HepG2 (cell line): ENCODE measurements around the gene GJA10.

Experiments
- CREB1 ChIP-seq, 2 experiments: fragments of 450-650 bp in 1 of 2; IDR thresholded peaks; 2 replicates each; pipeline ENCODE4 v1.6.1; 2016 to 2017; ENCODE audit warnings: control low read depth in 1 of 2, mild to moderate bottlenecking in 1 of 2, missing compliant biosample characterization in 1 of 2, missing genetic modification characterization in 1 of 2
- ETV6 ChIP-seq: sonication (generic); formaldehyde crosslinking; conservative IDR thresholded peaks from 2 replicates; pipeline ENCODE4 v1.4.0; 2020; ENCODE audit warnings: missing genetic modification reagents
- KDM5A ChIP-seq: fragments of 200-600 bp; sonication (generic); IDR thresholded peaks from 2 replicates; pipeline ENCODE4 v1.7.0; 2018; ENCODE audit warnings: antibody characterized with exemption, mild to moderate bottlenecking, low read length, borderline replicate concordance
- POLR2A ChIP-seq, 2 experiments: IDR thresholded peaks; 2 replicates each; pipeline ENCODE4 v1.6.1; 2011; ENCODE audit warnings: low read depth in 2 of 2, low read length in 2 of 2, mild to moderate bottlenecking in 1 of 2, moderate library complexity in 1 of 2; ENCODE audit not compliant: insufficient read depth in 1 of 2
- WIZ ChIP-seq: sonication (generic); formaldehyde crosslinking; IDR thresholded peaks from 2 replicates; pipeline ENCODE4 v1.5.1; 2020; ENCODE audit warnings: mild to moderate bottlenecking, missing genetic modification reagents
- ZIK1 ChIP-seq: sonication (generic); formaldehyde crosslinking; IDR thresholded peaks from 2 replicates; pipeline ENCODE4 v1.5.0; 2020; ENCODE audit warnings: mild to moderate bottlenecking, low read depth, missing genetic modification reagents, borderline replicate concordance
- ZNF143 ChIP-seq: sonication (generic); formaldehyde crosslinking; IDR thresholded peaks from 2 replicates; pipeline ENCODE4 v1.4.0; 2020; ENCODE audit warnings: missing genetic modification reagents
- ZNF660 ChIP-seq: sonication (generic); formaldehyde crosslinking; IDR thresholded peaks from 2 replicates; pipeline ENCODE4 v1.5.1; 2020; ENCODE audit warnings: mild to moderate bottlenecking, low read depth, missing genetic modification reagents, borderline replicate concordance

GRCh38 chr6:89886378-89887120 lies 7.7 kb upstream of the GJA10 start:
- TF ChIP-seq ETV6 (CRISPR knock-in tag) (no peak), ZNF660 (no peak), CREB1 (IDR thresholded peaks at IDR 0.05) (no peak), CREB1 (CRISPR knock-in tag; IDR thresholded peaks at IDR 0.05) (no peak), ZIK1 (CRISPR knock-in tag) (no peak), ZNF143 (CRISPR knock-in tag) (no peak), WIZ (CRISPR knock-in tag) (no peak), KDM5A (no peak), POLR2A (IDR thresholded peaks at IDR 0.05; ENCODE audit: insufficient read depth in 1 of 2, low read depth in 2 of 2, low read length in 2 of 2) (no peak)
